Measurements from ENCODE around the gene SLITRK5. TPM values are rescaled to one million over a fixed set of nuclear protein-coding genes. Genes with fewer than 3 reads are reported as not detected.

The SLITRK5 gene
- total RNA-seq (under 1 TPM in 6 of 9 donors, not detected in 3; under 0.01 to 0.61 (median 0.05) TPM), polyA plus RNA-seq (under 1 TPM; under 0.01 TPM)
- long read RNA-seq, donor 1, result 0 reads
- long read RNA-seq, donor 2, result 0 reads
- long read RNA-seq, donor 3, result 0 reads

DNA sequence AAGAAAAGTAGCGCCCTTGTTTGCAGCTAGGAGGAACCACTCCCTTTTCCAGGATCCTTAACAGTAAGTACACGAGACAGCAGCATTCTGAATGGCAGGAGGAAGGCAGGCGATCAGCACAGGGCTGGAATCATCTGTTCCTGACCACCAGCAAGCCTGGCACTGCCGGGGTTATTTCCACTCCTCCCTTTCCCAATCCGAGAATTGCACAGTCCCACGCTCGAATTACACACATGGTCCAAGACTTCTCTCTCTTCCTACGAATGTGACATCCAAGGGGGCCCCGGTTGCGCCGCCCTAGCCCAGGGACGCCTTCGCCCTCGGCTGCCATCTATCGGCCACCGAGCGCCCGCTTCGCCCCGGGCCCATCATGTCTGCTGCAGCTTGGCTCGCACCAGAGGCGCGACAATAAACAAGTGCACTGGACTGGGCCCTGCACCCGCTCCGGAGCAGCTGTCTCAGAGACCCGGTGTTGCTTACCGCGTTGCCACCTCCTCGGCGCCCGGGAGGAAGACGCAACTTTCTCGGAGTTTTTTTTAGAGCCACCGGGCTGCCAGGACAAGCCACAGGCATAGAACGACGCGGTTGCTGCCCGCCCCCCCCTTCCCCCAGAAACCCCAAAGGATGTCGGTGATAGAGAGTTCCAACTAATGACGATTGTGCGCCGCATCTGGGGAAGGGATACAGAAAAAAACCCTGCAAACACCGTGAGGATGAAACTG, at the start of gene SLITRK5:
TSS of gene SLITRK5 (plus strand) at position 341 of the 722 bp plus-strand sequence. CDS start 4,018 bp downstream, outside the sequence.
- intact Hi-C loops (cut with DNase I), result no loop called here
- Histone ChIP-seq H3K4me3 (peak within 1 kb of the TSS; percentile 32 to 67 (median 51)), H3K27me3 (peaks cover 26 to 77% (median 53%) of the 10 kb centered on the region in 9 donors), H3K9me3 (no peaks in the 10 kb centered on the region), H3K4me1 (peaks cover 0 to 29% (median 8%) of the 10 kb centered on the region in 12 donors), H3K27ac (no peak within 1 kb of the TSS), H3K36me3 (no peaks in the 10 kb centered on the region)
- TF ChIP-seq, protein P1, sequence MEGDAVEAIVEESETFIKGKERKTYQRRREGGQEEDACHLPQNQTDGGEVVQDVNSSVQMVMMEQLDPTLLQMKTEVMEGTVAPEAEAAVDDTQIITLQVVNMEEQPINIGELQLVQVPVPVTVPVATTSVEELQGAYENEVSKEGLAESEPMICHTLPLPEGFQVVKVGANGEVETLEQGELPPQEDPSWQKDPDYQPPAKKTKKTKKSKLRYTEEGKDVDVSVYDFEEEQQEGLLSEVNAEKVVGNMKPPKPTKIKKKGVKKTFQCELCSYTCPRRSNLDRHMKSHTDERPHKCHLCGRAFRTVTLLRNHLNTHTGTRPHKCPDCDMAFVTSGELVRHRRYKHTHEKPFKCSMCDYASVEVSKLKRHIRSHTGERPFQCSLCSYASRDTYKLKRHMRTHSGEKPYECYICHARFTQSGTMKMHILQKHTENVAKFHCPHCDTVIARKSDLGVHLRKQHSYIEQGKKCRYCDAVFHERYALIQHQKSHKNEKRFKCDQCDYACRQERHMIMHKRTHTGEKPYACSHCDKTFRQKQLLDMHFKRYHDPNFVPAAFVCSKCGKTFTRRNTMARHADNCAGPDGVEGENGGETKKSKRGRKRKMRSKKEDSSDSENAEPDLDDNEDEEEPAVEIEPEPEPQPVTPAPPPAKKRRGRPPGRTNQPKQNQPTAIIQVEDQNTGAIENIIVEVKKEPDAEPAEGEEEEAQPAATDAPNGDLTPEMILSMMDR (IDR thresholded peaks at IDR 0.05), result peak; percentile 47 to 87 (median 68)
- TF ChIP-seq POLR2A (IDR thresholded peaks at IDR 0.05), result no peak
- DNase-seq (peak; percentile 29 to 80 (median 60)), ATAC-seq (peak in 3 of 4 donors; percentile 94 to 95 (median 94))
- WGBS, 4 donors, result 0 to 1% (median 1%) methylated on average over 25 to 43 of the region's 43 CpGs

- H3K9me3 ChIP-seq, result no peaks in the 10 kb centered on the region
- no peak overlapping the region for H3K27ac ChIP-seq
- DNase-seq, result no peak
- no peaks in the 10 kb centered on the region for H3K4me1 ChIP-seq
- no peak for ATAC-seq
- intact Hi-C loops (cut with DNase I), result no loop called here
- no peak for TF ChIP-seq POLR2A (IDR thresholded peaks at IDR 0.05)
- TF ChIP-seq, protein P1 (IDR thresholded peaks at IDR 0.05), result no peak
- H3K36me3 ChIP-seq, result no peaks in the 10 kb centered on the region
- no peaks in the 10 kb centered on the region for H3K27me3 ChIP-seq
- 67 to 77% (median 73%) methylated on average over 1 of the region's 1 CpG for WGBS, 4 donors
- H3K4me3 ChIP-seq, result no peak overlapping the region
These were observed 48.2 kb upstream of the SLITRK5 start for GRCh38 chr13:87622971-87623370.

DNA sequence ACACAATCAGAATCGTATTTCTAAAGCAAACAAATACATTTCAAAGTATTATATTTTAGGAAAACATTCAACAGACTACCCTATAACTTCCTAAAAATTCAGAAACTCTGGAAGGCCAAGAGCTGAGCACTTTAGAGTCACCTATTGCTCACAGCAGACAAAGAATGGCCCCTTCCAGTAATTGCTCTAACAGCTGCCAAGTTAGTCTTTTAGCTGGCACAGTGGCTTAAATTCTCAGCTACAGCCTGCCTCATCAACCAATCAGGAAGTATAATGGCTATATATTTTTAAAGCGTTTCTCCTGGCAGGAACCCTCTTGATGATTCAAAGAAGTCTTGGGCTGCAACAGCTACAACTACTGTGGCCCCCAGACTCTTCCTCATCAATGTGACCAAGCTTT, 14.9 kb upstream of the SLITRK5 start:
- Histone ChIP-seq H3K27me3 (no peaks in the 10 kb centered on the region), H3K27ac (no peak overlapping the region), H3K4me1 (no peaks in the 10 kb centered on the region), H3K36me3 (no peaks in the 10 kb centered on the region), H3K4me3 (no peak overlapping the region), H3K9me3 (no peaks in the 10 kb centered on the region)
- ATAC-seq, result peak in 1 of 4 donors; percentile 45
- WGBS, 4 donors, result 3 to 23% (median 13%) methylated on average over 2 of the region's 2 CpGs
- intact Hi-C loops (cut with DNase I), result no loop called here
- no peak for DNase-seq
- TF ChIP-seq, protein P1 (IDR thresholded peaks at IDR 0.05), result no peak
- no peak for TF ChIP-seq POLR2A (IDR thresholded peaks at IDR 0.05)

GRCh38 chr13:87661471-87661870, 9.7 kb upstream of the SLITRK5 start:
- no peaks in the 10 kb centered on the region for H3K36me3 ChIP-seq
- ATAC-seq (no peak), DNase-seq (no peak)
- H3K9me3 ChIP-seq, result no peaks in the 10 kb centered on the region
- no peak overlapping the region for H3K27ac ChIP-seq
- H3K4me1 ChIP-seq, result no peaks in the 10 kb centered on the region
- no peaks in the 10 kb centered on the region for H3K27me3 ChIP-seq
- intact Hi-C loops (cut with DNase I), result no loop called here
- 34 to 43% (median 36%) methylated on average over 3 of the region's 3 CpGs for WGBS, 4 donors
- TF ChIP-seq, protein P1 (IDR thresholded peaks at IDR 0.05), result no peak
- TF ChIP-seq POLR2A (IDR thresholded peaks at IDR 0.05), result no peak
- no peak overlapping the region for H3K4me3 ChIP-seq

Measured in heart left ventricle (tissue), 16 donors.